Activated CD4-positive, alpha-beta T cell treated with anti-CD3 and anti-CD28 coated beads for 48 hours (primary cell): ENCODE data around the gene CLEC16A.
A peak's percentile ranks its signal among the peaks of the same experiment; 100 is the strongest.

Experiments
- DNase-seq: peaks from one replicate; pipeline ENCODE4 v3.0.0-alpha.2; 2020

The CLEC16A gene

GRCh38 chr16:11067266-11067665, 122.9 kb downstream of the CLEC16A start:
- no peak for DNase-seq

- no peak for DNase-seq
Observed at GRCh38 chr16:11067697-11068141, 123.4 kb downstream of the CLEC16A start.

- DNase-seq, result no peak
Observed at GRCh38 chr16:11071829-11072228, 127.5 kb downstream of the CLEC16A start.

- DNase-seq, result no peak
Observed at GRCh38 chr16:11072420-11073153, 128.2 kb downstream of the CLEC16A start.

- DNase-seq, result no peak
Observed at GRCh38 chr16:11073407-11073999, 129.1 kb downstream of the CLEC16A start.

DNA sequence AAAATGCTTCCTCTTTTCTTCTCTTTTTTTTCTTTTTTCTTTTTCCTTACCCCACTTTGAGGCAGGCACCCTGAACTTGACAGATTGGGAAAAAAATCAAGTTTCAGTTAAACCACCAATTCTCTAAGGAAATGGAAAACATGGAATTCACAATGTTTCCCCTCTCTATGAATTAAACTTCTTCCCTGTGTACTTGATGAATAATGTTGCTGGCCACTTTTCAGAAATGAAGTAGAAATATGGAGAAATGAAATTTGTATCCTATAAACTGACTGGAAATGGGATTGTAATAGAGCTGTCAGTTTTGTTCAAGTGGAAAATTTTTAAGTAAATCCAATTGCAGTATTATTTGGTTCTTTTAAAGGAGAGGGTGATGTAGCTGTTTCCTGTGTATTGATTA, 129.8 kb downstream of the CLEC16A start:
- DNase-seq, result no peak

- DNase-seq, result no peak
Observed at GRCh38 chr16:11075163-11075562, 130.8 kb downstream of the CLEC16A start.

DNA sequence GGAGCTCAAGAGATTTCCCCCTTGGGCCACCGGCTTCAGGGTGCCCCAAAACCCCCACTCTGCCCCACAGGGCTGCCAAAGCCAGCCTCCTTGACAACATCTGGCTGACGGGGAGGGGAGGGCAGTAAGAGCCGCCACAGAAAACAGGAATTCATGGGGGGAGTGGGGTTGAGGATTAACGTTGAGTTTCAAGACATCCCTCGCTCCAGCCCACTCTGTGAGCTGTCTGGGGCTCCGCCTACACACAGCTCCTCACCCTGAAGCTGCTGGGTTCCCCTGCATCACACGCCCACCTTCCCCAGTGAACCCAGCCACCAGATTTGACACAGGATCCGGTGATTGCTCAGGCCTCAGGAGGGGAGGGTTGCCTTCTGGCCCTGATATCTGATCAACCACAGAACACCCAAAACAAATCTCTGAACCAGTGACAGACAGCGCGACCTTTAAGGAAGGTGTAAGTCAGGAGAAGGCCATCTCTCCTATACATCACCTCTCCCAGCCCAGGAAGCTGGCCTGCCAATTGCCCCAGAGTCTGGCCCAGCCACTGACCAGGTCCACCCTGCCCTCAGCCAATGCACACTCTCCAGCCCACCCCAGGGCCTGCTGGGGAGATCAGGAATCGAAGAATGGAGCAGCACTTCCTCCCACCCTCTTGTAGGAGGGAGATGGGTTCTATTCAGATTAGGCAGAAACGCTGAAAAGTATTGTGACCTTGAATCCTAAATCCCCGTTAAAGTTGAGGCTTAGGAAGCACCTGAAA, 132.1 kb downstream of the CLEC16A start:
- peak; percentile 87 for DNase-seq

DNA sequence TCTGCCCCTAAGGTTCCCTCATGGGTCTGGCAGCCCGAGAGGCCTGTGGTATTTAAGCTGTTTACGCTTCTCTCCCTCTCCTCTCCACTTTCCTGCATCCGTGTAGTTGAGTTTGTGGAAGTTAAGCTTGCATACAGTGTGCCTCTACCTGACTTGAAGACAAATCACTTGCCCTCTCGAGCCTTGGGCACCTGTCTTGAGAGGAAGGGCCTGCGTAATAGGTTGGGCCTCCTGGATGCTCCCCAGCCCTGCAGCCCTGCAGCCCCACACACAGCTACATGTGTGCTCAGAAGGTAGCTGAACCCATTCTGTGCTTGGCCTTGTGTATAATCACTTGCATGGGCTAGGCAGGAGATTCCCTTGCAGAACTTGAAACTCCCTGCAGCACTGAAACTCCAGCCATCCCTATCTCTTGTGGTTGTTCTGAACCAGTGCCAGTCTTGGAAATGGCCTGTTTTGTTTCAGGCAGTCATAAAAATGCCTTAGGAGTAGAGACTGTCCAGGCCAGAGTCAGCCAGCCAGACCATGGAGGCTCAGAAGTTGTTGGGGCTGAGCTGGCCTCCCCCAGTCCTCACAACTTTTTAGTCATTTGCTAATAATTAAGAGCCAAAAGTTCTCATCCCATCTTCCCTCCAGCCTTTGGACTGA, 134.6 kb downstream of the CLEC16A start:
- DNase-seq, result no peak

GRCh38 chr16:11079652-11080187, 135.4 kb downstream of the CLEC16A start:
- peak; percentile 56 for DNase-seq

DNA sequence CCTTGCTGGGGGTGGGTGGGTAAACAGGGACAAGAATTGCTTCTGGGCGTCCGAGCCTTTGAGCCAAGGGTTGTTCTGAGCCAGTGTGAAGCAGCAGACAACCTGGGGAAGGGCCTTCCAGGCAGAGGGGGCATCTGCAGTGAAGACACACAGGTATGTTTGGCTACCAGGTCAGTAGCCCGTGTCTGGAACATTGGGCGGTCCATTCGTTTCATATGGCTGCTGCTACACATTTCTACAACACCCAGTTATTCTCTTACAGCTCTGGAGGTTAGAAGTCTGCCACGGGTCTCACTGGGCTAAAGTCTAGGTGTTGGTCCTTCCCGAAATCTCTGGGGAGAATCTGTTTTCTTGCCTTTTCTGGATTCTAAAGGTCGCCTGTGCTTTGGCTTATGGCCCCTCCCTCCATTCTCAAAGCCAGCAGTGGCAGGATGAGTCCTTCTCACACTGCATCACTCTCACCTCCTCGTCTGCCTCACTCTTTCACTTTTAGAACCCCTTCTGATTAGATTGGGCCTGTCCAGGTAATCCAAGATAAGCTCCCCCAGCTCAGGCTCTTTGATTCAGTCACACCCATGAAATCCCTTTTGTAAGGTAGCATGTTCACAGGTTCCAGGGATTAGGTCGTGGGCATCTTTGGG, 136.1 kb downstream of the CLEC16A start:
- peak; percentile 50 for DNase-seq

DNA sequence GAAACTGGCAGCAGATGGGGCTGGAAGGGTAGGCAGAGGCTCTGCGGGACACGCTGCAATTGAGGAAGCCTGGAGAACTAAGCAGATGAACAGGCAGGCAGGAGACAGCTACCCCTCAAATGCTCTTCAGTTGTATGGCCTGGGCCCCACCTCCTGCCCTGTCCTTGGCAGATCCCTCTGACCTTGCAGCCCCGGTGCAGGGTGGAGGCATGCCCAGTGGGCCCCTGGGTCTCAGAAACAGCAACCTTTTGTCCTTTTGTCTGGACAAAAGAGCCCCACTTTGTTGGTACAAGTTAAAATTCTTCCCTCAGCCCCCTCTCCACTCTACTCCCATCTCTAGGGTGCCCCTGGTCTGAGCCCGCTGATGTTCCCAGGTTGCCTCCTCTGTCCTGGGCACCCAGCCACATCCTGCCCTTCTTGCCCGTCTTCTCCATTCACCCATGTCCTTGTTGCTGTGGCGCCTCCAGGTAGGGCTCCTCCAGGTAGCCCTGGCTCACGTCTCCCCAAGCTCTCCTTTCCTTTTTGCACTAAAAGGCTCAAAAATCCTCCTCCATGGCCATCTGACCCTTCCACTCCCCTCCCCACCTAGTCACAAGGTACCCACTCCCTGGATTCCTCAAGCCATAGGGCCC, 136.8 kb downstream of the CLEC16A start:
- DNase-seq, result no peak

- DNase-seq, result no peak
Observed at GRCh38 chr16:11082108-11082859, 137.9 kb downstream of the CLEC16A start.

DNA sequence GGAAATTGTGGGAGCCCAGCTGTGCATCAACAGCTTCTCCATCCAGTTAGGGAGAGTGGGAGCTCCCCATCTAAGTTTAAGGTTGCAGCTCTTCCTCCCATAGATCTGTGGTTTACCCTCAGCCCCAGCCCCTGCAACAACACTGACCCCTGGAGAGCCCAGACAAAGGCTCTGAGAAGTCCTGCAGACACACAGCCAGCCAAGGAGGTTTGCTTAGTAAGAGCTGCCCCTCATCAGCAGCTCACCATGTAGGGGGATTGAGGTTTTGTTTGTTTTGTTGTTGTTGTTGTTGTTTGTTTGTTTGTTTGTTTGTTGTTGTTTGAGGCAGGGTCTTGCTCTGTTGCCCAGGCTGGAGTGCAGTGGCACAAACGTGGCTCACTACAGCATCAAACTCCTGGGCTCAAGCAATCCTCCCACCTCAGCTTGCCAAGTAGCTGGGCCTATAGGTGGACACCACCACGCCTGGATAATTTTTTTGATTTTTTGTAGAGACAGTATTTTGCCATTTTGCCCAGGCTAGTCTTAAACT, 138.6 kb downstream of the CLEC16A start:
- DNase-seq, result no peak

- no peak for DNase-seq
Observed at GRCh38 chr16:11084484-11084875, 140.1 kb downstream of the CLEC16A start.

GRCh38 chr16:11084876-11085485, 140.6 kb downstream of the CLEC16A start:
- DNase-seq, result no peak

GRCh38 chr16:11085916-11086315, 141.6 kb downstream of the CLEC16A start:
- DNase-seq, result no peak

DNA sequence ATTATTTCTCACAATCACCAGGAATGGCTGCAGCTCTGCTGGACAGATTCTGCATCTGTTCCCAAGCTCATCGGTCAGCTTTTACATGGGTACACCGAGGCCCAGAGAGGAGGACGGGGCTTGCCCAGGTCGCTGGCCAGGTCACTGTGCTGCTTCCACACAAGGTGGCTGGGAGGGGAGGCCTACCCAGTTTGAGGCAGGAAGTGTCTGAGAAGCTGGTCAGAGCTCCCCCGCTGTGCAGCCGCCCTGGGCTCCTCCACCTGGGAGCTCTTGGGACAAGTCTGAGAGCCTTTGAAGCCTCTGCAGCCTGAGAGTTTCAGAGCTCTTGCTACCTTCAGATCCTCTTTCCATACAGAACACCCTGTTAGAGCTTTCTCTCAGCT, 143.3 kb downstream of the CLEC16A start:
- no peak for DNase-seq

- DNase-seq, result peak; percentile 63
Observed at GRCh38 chr16:11088074-11088730, 143.8 kb downstream of the CLEC16A start.

DNA sequence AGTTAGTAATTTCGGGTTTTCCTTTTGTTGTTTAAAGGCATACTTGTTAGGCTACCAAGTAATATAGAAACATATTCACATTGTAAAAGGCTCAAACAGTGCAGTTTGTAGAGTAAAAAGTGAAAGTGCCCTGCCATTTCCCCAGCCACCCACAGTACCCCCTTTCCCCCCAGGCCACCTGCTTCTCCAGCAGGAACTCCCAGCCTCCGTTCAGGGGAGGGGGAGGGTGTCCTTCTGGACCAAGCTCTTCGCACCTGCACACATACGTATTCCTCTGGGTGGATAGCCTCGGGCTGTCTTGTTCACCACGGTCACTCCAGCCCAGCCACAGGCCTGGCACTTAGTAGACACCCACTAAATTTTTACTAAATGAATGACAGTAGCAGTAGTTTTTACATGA, 144.5 kb downstream of the CLEC16A start:
- no peak for DNase-seq
